Gastrocnemius medialis (tissue), 4 donors: ENCODE data around the gene THNSL1. TPM values are rescaled to one million over a fixed set of nuclear protein-coding genes. Genes with fewer than 3 reads are reported as not detected.

ENCODE experiments used
- ATAC-seq, 2 donors: fragments of 150-250 bp; one replicate each; pipeline ENCODE4 v1.9.1; 2016
- DNase-seq, 2 donors: peaks; one replicate each; pipeline ENCODE4 v3.0.0-alpha.2; 2019
- H3K27ac ChIP-seq, 4 donors: fragments of 200-600 bp; sonication (generic); 1 replicate in 1 of 4; 2 replicates in 3 of 4; pipeline ENCODE4 v1.5.1; 2016 to 2018; ENCODE audit warnings: mild to moderate bottlenecking in 2 of 4, moderate library complexity in 1 of 4
- H3K27me3 ChIP-seq, 3 donors: fragments of 200-600 bp; sonication (generic) in 2 of 3; 1 replicate in 1 of 3; 2 replicates in 2 of 3; pipeline versions ENCODE4 v1.5.1 to v1.6.0; 2016 to 2019; ENCODE audit warnings: mild to moderate bottlenecking in 1 of 3, moderate library complexity in 1 of 3
- H3K36me3 ChIP-seq, 2 donors: fragments of 200-600 bp; sonication (generic) in 1 of 2; one replicate each; pipeline ENCODE4 v1.5.1; 2017 to 2018
- H3K4me1 ChIP-seq, 2 donors: fragments of 200-600 bp; sonication (generic) in 1 of 2; one replicate each; pipeline ENCODE4 v1.5.1; 2016 to 2017; ENCODE audit warnings: mild to moderate bottlenecking in 2 of 2
- H3K4me3 ChIP-seq, 4 donors: fragments of 200-600 bp; sonication (generic) in 3 of 4; 1 replicate in 1 of 4; 2 replicates in 3 of 4; pipeline ENCODE4 v1.5.1; 2016 to 2019; ENCODE audit warnings: mild to moderate bottlenecking in 2 of 4
- H3K9me3 ChIP-seq, 3 donors: fragments of 200-600 bp; sonication (generic) in 2 of 3; 1 replicate in 1 of 3; 2 replicates in 2 of 3; pipeline ENCODE4 v1.5.1; 2016 to 2019
- POLR2A ChIP-seq, 2 donors: fragments of 450-650 bp; IDR thresholded peaks; one replicate each; pipeline ENCODE4 v1.6.1; 2017; ENCODE audit warnings: antibody characterized with exemption in 2 of 2, mild to moderate bottlenecking in 2 of 2, moderate library complexity in 2 of 2
- in situ Hi-C, 4 donors: fragments of 200-750 bp; cut with MboI; loops; one replicate each; pipeline versions ENCODE4 v1.15.0 to v1.8.0; 2017; ENCODE audit warnings: low sequenced_read_pairs in 4 of 4
- intact Hi-C: fragments of 100-400 bp; cut with DNase I; formaldehyde crosslinking; loops from one replicate; pipeline ENCODE4 v1.15.1; 2023; ENCODE audit warnings: low total_unique reads
- total RNA-seq, 4 donors: library from RNA; depleted of rRNA; stranded (reverse); fragments of >200 nt; gene quantifications; one replicate each; pipeline versions ENCODE4 v1.1.0 to v1.2.3, GENCODE V29; 2016
- TF ChIP-seq, protein P1 (sequence below), 5 experiments: fragments of 450-650 bp in 3 of 5; fragments of 200-600 bp in 2 of 5; sonication (generic) in 2 of 5; IDR thresholded peaks in 4 of 5; conservative IDR thresholded peaks in 1 of 5; 1 replicate in 4 of 5; 2 replicates in 1 of 5; pipeline ENCODE4 v1.5.1; 2016 to 2019; ENCODE audit warnings: antibody characterized with exemption in 5 of 5, mild to moderate bottlenecking in 3 of 5, moderate library complexity in 3 of 5

THNSL1 gene
- total RNA-seq, 4 donors from 2014 or later, result 0.82 to 2.0 (median 1.7) TPM

GRCh38 chr10:24981161-24981710 lies 35.2 kb upstream of the THNSL1 start:
- ATAC-seq, result no peak
- Histone ChIP-seq H3K27me3 (no peaks in the 10 kb centered on the region), H3K36me3 (no peaks in the 10 kb centered on the region), H3K9me3 (no peaks in the 10 kb centered on the region), H3K27ac (no peak overlapping the region), H3K4me1 (peaks cover 0 to 3% of the 10 kb centered on the region in 2 donors), H3K4me3 (no peak overlapping the region)
- in situ Hi-C loops, result loop anchor here (10.0 to 25.0 kb wide), 3 partner anchors 244 to 344 kb away; no protein-coding TSS in a partner anchor
- TF ChIP-seq POLR2A (IDR thresholded peaks at IDR 0.05), result no peak
- TF ChIP-seq, protein P1, sequence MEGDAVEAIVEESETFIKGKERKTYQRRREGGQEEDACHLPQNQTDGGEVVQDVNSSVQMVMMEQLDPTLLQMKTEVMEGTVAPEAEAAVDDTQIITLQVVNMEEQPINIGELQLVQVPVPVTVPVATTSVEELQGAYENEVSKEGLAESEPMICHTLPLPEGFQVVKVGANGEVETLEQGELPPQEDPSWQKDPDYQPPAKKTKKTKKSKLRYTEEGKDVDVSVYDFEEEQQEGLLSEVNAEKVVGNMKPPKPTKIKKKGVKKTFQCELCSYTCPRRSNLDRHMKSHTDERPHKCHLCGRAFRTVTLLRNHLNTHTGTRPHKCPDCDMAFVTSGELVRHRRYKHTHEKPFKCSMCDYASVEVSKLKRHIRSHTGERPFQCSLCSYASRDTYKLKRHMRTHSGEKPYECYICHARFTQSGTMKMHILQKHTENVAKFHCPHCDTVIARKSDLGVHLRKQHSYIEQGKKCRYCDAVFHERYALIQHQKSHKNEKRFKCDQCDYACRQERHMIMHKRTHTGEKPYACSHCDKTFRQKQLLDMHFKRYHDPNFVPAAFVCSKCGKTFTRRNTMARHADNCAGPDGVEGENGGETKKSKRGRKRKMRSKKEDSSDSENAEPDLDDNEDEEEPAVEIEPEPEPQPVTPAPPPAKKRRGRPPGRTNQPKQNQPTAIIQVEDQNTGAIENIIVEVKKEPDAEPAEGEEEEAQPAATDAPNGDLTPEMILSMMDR (IDR thresholded peaks at IDR 0.05 in 4 of 5, conservative IDR thresholded peaks at IDR 0.05 in 1 of 5), result no peak
- no peak for DNase-seq
- intact Hi-C loops, result no loop called here

DNA sequence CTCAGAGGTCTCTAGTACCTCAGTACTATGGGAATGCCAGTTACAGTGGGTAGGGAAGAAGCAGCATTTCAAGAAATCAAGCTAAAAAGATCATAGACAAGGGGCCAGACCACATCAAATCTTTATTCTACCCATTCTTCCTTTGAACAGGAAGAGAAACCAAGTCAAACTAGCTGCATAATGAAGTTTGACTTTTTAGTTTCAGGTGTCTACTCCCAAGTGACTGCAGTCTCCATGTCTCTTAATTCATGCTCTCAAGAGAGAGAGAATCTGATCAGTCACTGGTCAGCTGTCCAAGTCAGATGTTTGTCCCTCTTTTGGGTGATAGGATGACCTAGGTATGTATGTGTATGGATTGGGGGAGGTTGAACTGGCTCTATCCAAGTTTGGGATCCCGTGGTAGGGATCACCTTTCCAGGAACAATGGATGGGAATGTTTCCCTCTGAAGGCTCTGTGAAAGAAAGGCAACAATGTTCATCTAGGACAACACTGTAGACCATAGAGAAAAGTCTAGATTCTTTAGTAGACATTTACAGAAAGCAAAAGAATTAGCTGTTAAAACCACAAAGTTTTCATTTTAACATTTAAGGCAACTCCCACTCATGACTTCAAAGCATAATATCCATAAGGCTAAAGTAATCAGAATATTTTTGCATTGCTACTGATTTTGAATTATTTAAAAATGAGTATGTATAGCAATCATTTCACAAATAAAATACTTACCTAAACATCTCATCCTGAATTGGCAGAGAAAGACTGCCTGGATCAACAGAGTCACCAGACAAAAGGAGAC lies 33.9 kb upstream of the THNSL1 start:
- in situ Hi-C loops (loop anchor here (10.0 to 25.0 kb wide), 3 partner anchors 245 to 345 kb away; no protein-coding TSS in a partner anchor), intact Hi-C loops (no loop called here)
- Histone ChIP-seq H3K4me3 (no peak overlapping the region), H3K36me3 (no peaks in the 10 kb centered on the region), H3K4me1 (peaks cover 0 to 3% of the 10 kb centered on the region in 2 donors), H3K9me3 (no peaks in the 10 kb centered on the region), H3K27me3 (no peaks in the 10 kb centered on the region), H3K27ac (no peak overlapping the region)
- ATAC-seq, result no peak
- no peak for DNase-seq
- TF ChIP-seq, protein P1 (IDR thresholded peaks at IDR 0.05 in 4 of 5, conservative IDR thresholded peaks at IDR 0.05 in 1 of 5), result no peak
- no peak for TF ChIP-seq POLR2A (IDR thresholded peaks at IDR 0.05)

DNA sequence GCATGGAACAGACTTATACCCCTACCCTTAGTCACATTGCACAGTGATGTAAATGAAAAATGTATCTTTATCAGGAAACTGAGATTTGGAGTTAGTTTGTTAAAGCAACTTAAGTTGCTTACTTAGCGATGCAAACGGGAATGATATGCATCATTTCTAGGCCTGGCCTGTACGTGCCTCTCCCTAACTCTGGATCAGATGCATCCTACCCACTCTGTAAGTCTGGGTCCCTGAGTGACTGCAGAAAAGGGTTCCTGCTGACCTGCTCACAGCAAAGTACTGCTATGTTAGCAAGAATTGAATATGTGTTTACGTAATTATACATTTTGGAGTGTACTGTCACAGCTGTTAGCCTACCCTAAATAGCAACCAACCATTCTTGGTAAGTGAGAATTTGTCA lies 33.3 kb upstream of the THNSL1 start:
- intact Hi-C loops, result no loop called here
- TF ChIP-seq, protein P1 (IDR thresholded peaks at IDR 0.05 in 4 of 5, conservative IDR thresholded peaks at IDR 0.05 in 1 of 5), result no peak
- no peak for TF ChIP-seq POLR2A (IDR thresholded peaks at IDR 0.05)
- no peaks in the 10 kb centered on the region for H3K9me3 ChIP-seq
- no peaks in the 10 kb centered on the region for H3K27me3 ChIP-seq
- H3K27ac ChIP-seq, result no peak overlapping the region
- DNase-seq (no peak), ATAC-seq (no peak)
- H3K4me3 ChIP-seq, result no peak overlapping the region
- H3K4me1 ChIP-seq, result peaks cover 0 to 3% of the 10 kb centered on the region in 2 donors
- in situ Hi-C loops, result loop anchor here (10.0 to 25.0 kb wide), 3 partner anchors 246 to 346 kb away; no protein-coding TSS in a partner anchor
- H3K36me3 ChIP-seq, result no peaks in the 10 kb centered on the region

DNA sequence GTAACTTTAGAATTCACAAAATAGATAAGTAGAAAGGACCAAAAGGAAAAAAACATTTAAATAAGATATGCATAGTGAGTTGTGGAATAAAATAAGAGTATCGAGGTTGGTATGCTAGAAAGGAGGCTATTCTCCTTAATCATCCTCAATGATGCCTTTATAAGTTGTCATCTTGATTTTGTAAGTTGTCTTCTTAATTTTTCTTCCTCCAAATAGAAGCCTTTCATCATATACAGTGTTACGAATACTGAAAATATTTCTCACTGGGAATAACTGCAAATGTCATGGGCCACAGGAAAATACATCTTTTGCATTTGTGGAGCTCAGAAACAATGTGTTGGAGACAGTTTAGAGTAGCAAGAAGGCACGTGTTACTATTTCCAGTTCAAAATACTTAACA lies 32.5 kb upstream of the THNSL1 start:
- ATAC-seq (no peak), DNase-seq (no peak)
- Histone ChIP-seq H3K27me3 (no peaks in the 10 kb centered on the region), H3K36me3 (no peaks in the 10 kb centered on the region), H3K4me1 (peaks cover 0 to 3% of the 10 kb centered on the region in 2 donors), H3K27ac (no peak overlapping the region), H3K9me3 (no peaks in the 10 kb centered on the region), H3K4me3 (no peak overlapping the region)
- intact Hi-C loops, result no loop called here
- in situ Hi-C loops, result loop anchor here (10.0 to 25.0 kb wide), 3 partner anchors 247 to 347 kb away; no protein-coding TSS in a partner anchor
- no peak for TF ChIP-seq POLR2A (IDR thresholded peaks at IDR 0.05)
- TF ChIP-seq, protein P1 (IDR thresholded peaks at IDR 0.05 in 4 of 5, conservative IDR thresholded peaks at IDR 0.05 in 1 of 5), result no peak
